Activated CD8-positive, alpha-beta T cell treated with anti-CD3 and anti-CD28 coated beads, Interleukin-2, amount 10 ng/mL, durations not matched to agents 7 days and 5 days (primary cell): Measurements from ENCODE around the gene NME5. TPM values are rescaled to one million over a fixed set of nuclear protein-coding genes. Genes with fewer than 3 reads are reported as not detected.
A peak's percentile ranks its signal among the peaks of the same experiment; 100 is the strongest.

Experiments
- ATAC-seq: fragments of 150-1000 bp; cut with Tn5 transposase; one replicate; pipeline ENCODE4 v1.10.0; 2021; ENCODE audit warnings: moderate library complexity
- CTCF ChIA-PET: fragments of 350-600 bp; sonication (Branson Sonifier 250); formaldehyde crosslinking; loops from one replicate; lab custom pipeline; 2021; ENCODE audit warnings: antibody characterized with exemption; lab: Charles Lee
- POLR2A ChIA-PET: fragments of 350-600 bp; sonication (Branson Sonifier 250); formaldehyde crosslinking; loops from one replicate; lab custom pipeline; 2021; ENCODE audit warnings: antibody characterized with exemption; lab: Charles Lee
- DNase-seq: peaks from one replicate; pipeline ENCODE4 v3.0.0-alpha.2; 2020
- H3K27ac Mint-ChIP-seq: one replicate; pipeline ENCODE4 v1.8.0; 2021; ENCODE audit warnings: mild to moderate bottlenecking, mixed read lengths
- H3K27me3 Mint-ChIP-seq: one replicate; pipeline ENCODE4 v1.8.0; 2021; ENCODE audit warnings: low read depth, mixed read lengths
- H3K36me3 Mint-ChIP-seq: one replicate; pipeline ENCODE4 v1.8.0; 2021; ENCODE audit warnings: low read depth, mixed read lengths
- H3K4me1 Mint-ChIP-seq: one replicate; pipeline ENCODE4 v1.8.0; 2021; ENCODE audit warnings: low read depth, mixed read lengths
- H3K4me3 Mint-ChIP-seq: one replicate; pipeline ENCODE4 v1.8.0; 2021; ENCODE audit warnings: mild to moderate bottlenecking, mixed read lengths
- H3K9me3 Mint-ChIP-seq: one replicate; pipeline ENCODE4 v1.8.0; 2022; ENCODE audit warnings: mixed read lengths; ENCODE audit not compliant: insufficient read depth
- total RNA-seq, 2 experiments: library from RNA; stranded (reverse); gene quantifications; one replicate each; pipeline ENCODE4 v1.2.3, GENCODE V29; 2021

Gene NME5, protein sequence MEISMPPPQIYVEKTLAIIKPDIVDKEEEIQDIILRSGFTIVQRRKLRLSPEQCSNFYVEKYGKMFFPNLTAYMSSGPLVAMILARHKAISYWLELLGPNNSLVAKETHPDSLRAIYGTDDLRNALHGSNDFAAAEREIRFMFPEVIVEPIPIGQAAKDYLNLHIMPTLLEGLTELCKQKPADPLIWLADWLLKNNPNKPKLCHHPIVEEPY
- total RNA-seq = not detected

- Mint-ChIP-seq H3K9me3 (no peaks in the 10 kb centered on the region), H3K4me1 (no peaks in the 10 kb centered on the region), H3K36me3 (no peaks in the 10 kb centered on the region), H3K4me3 (no peak within 1 kb of the TSS), H3K27me3 (peaks cover 23% of the 10 kb centered on the region), H3K27ac (no peak within 1 kb of the TSS)
- no peak for ATAC-seq
- ChIA-PET POLR2A (no interaction called here), CTCF (interaction anchor here (0.7 to 1.7 kb wide), 4 partner anchors 14 to 379 kb away, joined by 3 to 10 read pairs (median 3); no protein-coding TSS in a partner anchor)
- no peak for DNase-seq
Measured at GRCh38 chr5:138138949-138139780, at the start of gene NME5. Gene NME5, minus strand, starts transcription at chr5:138139428. Its CDS starts 648 bp downstream, at chr5:138138780.

- Mint-ChIP-seq H3K9me3 (no peaks in the 10 kb centered on the region), H3K27ac (no peak overlapping the region)
- POLR2A ChIA-PET = interaction anchor here (0.6 to 1.2 kb wide), 3 partner anchors 15 to 501 kb away, joined by 3 to 4 read pairs (median 3); no protein-coding TSS in a partner anchor
Measured at GRCh38 chr5:138188626-138189025, 49.4 kb upstream of the NME5 start.

DNA sequence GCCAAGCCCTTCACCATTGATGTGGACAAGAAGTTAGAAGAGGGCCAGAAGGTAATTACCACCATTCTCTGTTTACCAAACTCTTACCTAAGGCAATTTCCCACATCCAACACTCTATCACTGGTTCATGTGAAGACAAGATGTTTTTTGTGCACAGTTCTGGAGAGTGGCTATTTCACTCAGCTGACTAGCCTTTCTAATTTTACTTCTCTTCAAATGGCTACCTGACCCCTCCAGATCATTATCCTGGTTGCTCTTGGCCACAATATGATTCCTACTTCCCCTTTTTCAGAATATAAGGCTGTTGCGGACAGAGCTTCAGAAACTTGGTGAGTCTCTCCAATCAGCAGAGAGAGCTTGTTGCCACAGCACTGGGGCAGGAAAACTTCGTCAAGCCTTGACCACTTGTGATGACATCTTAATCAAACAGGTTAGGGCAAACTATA lies 46.8 kb upstream of the NME5 start:
- CTCF ChIA-PET = interaction anchor here (1.0 kb wide), 1 partner anchor 13 kb away, joined by 3 read pairs; no protein-coding TSS in a partner anchor
- peaks cover 8% of the 10 kb centered on the region for H3K4me1 Mint-ChIP-seq
- H3K36me3 Mint-ChIP-seq = peaks cover 77% of the 10 kb centered on the region
- POLR2A ChIA-PET = no interaction called here
- DNase-seq (no peak), ATAC-seq (no peak)
- no peaks in the 10 kb centered on the region for H3K27me3 Mint-ChIP-seq
- no peak overlapping the region for H3K4me3 Mint-ChIP-seq
- no peaks in the 10 kb centered on the region for H3K9me3 Mint-ChIP-seq
- H3K27ac Mint-ChIP-seq = peak overlapping the region; percentile 58

More at GRCh38 chr5:138188626-138189025, 49.4 kb upstream of the NME5 start:
- Mint-ChIP-seq H3K27me3 (no peaks in the 10 kb centered on the region), H3K4me3 (no peak overlapping the region), H3K36me3 (peaks cover 71% of the 10 kb centered on the region), H3K4me1 (peaks cover 5% of the 10 kb centered on the region)
- ATAC-seq = no peak
- DNase-seq = no peak
- CTCF ChIA-PET = interaction anchor here (0.8 to 3.7 kb wide), 4 partner anchors 10 to 223 kb away, joined by 3 to 17 read pairs (median 8); partner anchors contain the start of genes BRD8, KDM3B and KIF20A

GRCh38 chr5:138182808-138183207 lies 43.6 kb upstream of the NME5 start:
- DNase-seq (no peak), ATAC-seq (no peak)
- H3K4me3 Mint-ChIP-seq = no peak overlapping the region
- H3K9me3 Mint-ChIP-seq = no peaks in the 10 kb centered on the region
- no peaks in the 10 kb centered on the region for H3K27me3 Mint-ChIP-seq
- POLR2A ChIA-PET = no interaction called here
- peaks cover 17% of the 10 kb centered on the region for H3K4me1 Mint-ChIP-seq
- CTCF ChIA-PET = no interaction called here
- no peak overlapping the region for H3K27ac Mint-ChIP-seq
- peaks cover 63% of the 10 kb centered on the region for H3K36me3 Mint-ChIP-seq

DNA sequence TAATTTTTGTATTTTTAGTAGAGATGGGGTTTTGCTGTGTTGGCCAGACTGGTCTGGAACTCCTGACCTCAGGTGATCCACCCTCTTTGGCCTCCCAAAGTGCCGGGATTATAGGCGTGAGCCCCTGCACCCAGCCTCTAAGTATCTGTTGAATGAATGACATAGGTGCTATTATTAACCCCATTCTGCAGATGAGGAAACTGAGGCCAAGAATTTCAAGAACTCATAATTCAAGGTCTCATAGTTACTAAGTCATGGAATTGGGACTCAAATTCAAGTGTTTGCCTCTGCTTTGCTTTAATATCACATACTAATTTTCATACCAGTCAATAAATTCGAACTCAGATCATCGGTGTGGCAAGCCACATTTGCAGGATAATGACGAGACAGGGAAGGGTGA lies 41.6 kb upstream of the NME5 start:
- ChIA-PET POLR2A (interaction anchor here (0.6 kb wide), 1 partner anchor 100 kb away, joined by 3 read pairs; no protein-coding TSS in a partner anchor), CTCF (interaction anchor here (1.3 to 6.1 kb wide), 9 partner anchors 8 to 254 kb away, joined by 3 to 72 read pairs (median 6); partner anchors contain the start of genes GFRA3 and KDM3B)
- DNase-seq (no peak), ATAC-seq (no peak)
- Mint-ChIP-seq H3K27ac (no peak overlapping the region), H3K27me3 (no peaks in the 10 kb centered on the region), H3K4me3 (no peak overlapping the region), H3K9me3 (no peaks in the 10 kb centered on the region), H3K36me3 (peaks cover 58% of the 10 kb centered on the region), H3K4me1 (peaks cover 20% of the 10 kb centered on the region)

- H3K4me3 Mint-ChIP-seq = no peak overlapping the region
- no peaks in the 10 kb centered on the region for H3K27me3 Mint-ChIP-seq
- CTCF ChIA-PET = interaction anchor here (0.6 to 6.1 kb wide), 13 partner anchors 8 to 1162 kb away, joined by 3 to 72 read pairs (median 4); partner anchors contain the start of genes GFRA3, KDM3B and PAIP2
- peaks cover 55% of the 10 kb centered on the region for H3K36me3 Mint-ChIP-seq
- DNase-seq = peak; percentile 38
- H3K4me1 Mint-ChIP-seq = peaks cover 15% of the 10 kb centered on the region
- POLR2A ChIA-PET = interaction anchor here (0.6 to 4.1 kb wide), 3 partner anchors 101 to 173 kb away, joined by 3 to 21 read pairs (median 3); partner anchors contain the start of gene KDM3B
- H3K9me3 Mint-ChIP-seq = no peaks in the 10 kb centered on the region
- ATAC-seq = peak; percentile 12
- H3K27ac Mint-ChIP-seq = peak overlapping the region; percentile 59
Measured at GRCh38 chr5:138180183-138180782, 41.1 kb upstream of the NME5 start.

DNA sequence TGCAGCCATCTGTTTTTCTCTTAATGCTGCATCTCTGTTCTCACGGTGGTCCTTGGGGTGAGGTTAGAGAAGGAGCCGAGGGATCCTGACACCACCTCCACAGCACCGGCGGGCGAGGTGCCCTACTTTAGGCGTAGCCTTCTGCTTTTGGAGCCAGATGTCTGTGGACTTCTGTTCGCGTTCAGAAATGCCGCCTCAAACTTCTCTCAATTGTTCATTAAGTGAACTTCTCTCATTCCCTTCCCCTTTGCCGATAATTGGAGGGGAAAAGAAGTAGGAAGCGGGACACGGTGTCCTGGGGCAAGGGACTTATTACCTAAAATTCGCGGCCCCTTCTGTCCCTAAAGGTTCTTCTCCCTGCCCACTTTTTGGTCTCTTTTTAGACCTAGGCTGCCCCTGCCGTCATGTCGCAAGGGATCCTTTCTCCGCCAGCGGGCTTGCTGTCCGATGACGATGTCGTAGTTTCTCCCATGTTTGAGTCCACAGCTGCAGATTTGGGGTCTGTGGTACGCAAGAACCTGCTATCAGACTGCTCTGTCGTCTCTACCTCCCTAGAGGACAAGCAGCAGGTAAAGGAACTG lies 40.1 kb upstream of the NME5 start:
- peak; percentile 25 for DNase-seq
- Mint-ChIP-seq H3K9me3 (no peaks in the 10 kb centered on the region), H3K27me3 (no peaks in the 10 kb centered on the region), H3K4me3 (no peak overlapping the region), H3K27ac (no peak overlapping the region), H3K36me3 (peaks cover 51% of the 10 kb centered on the region), H3K4me1 (peaks cover 15% of the 10 kb centered on the region)
- ATAC-seq = no peak
- ChIA-PET POLR2A (interaction anchor here (0.6 to 4.1 kb wide), 9 partner anchors 33 to 1130 kb away, joined by 3 to 21 read pairs (median 4); partner anchors contain the start of genes CDC23, CDC25C, ETF1 and FAM53C), CTCF (interaction anchor here (0.8 to 6.1 kb wide), 15 partner anchors 9 to 1163 kb away, joined by 3 to 72 read pairs (median 4); partner anchors contain the start of genes CDC23, EGR1, GFRA3 and KDM3B)

GRCh38 chr5:138178516-138179276 lies 39.5 kb upstream of the NME5 start, which contains the start of the genes BRD8 and KIF20A:
Gene BRD8, minus strand, starts transcription at chr5:138178630. Its CDS starts 16 bp downstream, at chr5:138178614.
Gene KIF20A, plus strand, starts transcription at chr5:138179112. Its CDS starts 569 bp downstream, at chr5:138179681.
- Mint-ChIP-seq H3K27me3 (no peaks in the 10 kb centered on the region), H3K4me1 (peaks cover 15% of the 10 kb centered on the region), H3K4me3 (no peak within 1 kb of the TSS), H3K27ac (no peak within 1 kb of the TSS), H3K36me3 (peaks cover 48% of the 10 kb centered on the region), H3K9me3 (no peaks in the 10 kb centered on the region)
- ChIA-PET CTCF (interaction anchor here (0.8 to 6.1 kb wide), 14 partner anchors 10 to 1163 kb away, joined by 3 to 72 read pairs (median 4); partner anchors contain the start of genes CDC23, EGR1, GFRA3 and KDM3B), POLR2A (interaction anchor here (0.6 to 4.1 kb wide), 13 partner anchors 9 to 1130 kb away, joined by 3 to 21 read pairs (median 4); partner anchors contain the start of genes CDC23, CDC25C, EGR1 and ETF1)
- DNase-seq (peak; percentile 97), ATAC-seq (peak; percentile 90)

- Mint-ChIP-seq H3K27me3 (no peaks in the 10 kb centered on the region), H3K36me3 (peaks cover 47% of the 10 kb centered on the region), H3K4me3 (no peak overlapping the region), H3K4me1 (peaks cover 15% of the 10 kb centered on the region), H3K9me3 (no peaks in the 10 kb centered on the region), H3K27ac (no peak overlapping the region)
- ChIA-PET POLR2A (interaction anchor here (0.8 to 4.1 kb wide), 5 partner anchors 10 to 287 kb away, joined by 3 to 21 read pairs (median 5); partner anchors contain the start of genes CDC25C, EGR1 and KDM3B), CTCF (interaction anchor here (0.9 to 6.1 kb wide), 6 partner anchors 10 to 233 kb away, joined by 3 to 72 read pairs (median 4); partner anchors contain the start of genes CDC23 and KDM3B)
- ATAC-seq (peak; percentile 18), DNase-seq (peak; percentile 60)
Measured at GRCh38 chr5:138177941-138178515, 38.8 kb upstream of the NME5 start.
